Measurements from ENCODE around the gene COPB2.
"Not testable (repeated sequence)": the region's sequence is repeated elsewhere in the genome, so short reads cannot be mapped to it uniquely, and the experiment has no call there.

Gene COPB2

GRCh38 chr3:139396707-139397106 lies 7.3 kb upstream of the COPB2 start:
- no peak overlapping the region for H3K4me3 ChIP-seq (ENCODE audit: low read length)
- TF ChIP-seq CTCF (conservative IDR thresholded peaks at IDR 0.05; ENCODE audit: low read length): no peak
- no peak for DNase-seq (ENCODE audit: low read depth)

GRCh38 chr3:139394116-139394515 lies 4.7 kb upstream of the COPB2 start:
- H3K4me3 ChIP-seq (ENCODE audit: low read length): no peak overlapping the region
- DNase-seq (ENCODE audit: low read depth): peak; percentile 15
- no peak for TF ChIP-seq CTCF (conservative IDR thresholded peaks at IDR 0.05; ENCODE audit: low read length)

GRCh38 chr3:139388821-139389551 lies 461 bp downstream of the COPB2 start:
- H3K4me3 ChIP-seq (ENCODE audit: low read length): peak overlapping the region; percentile 93
- no peak for TF ChIP-seq CTCF (conservative IDR thresholded peaks at IDR 0.05; ENCODE audit: low read length)
- DNase-seq (ENCODE audit: low read depth): no peak

- no peak for DNase-seq (ENCODE audit: low read depth)
- TF ChIP-seq CTCF (conservative IDR thresholded peaks at IDR 0.05; ENCODE audit: low read length): no peak
- peak overlapping the region; percentile 93 for H3K4me3 ChIP-seq (ENCODE audit: low read length)
Measured at GRCh38 chr3:139388077-139388476, 1.4 kb downstream of the COPB2 start.

GRCh38 chr3:139382291-139382690 lies 7.2 kb downstream of the COPB2 start:
- DNase-seq (ENCODE audit: low read depth); H3K4me3 ChIP-seq (ENCODE audit: low read length): not testable (repeated sequence)

GRCh38 chr3:139380575-139380974 lies 8.9 kb downstream of the COPB2 start:
- no peak for DNase-seq (ENCODE audit: low read depth)
- no peak overlapping the region for H3K4me3 ChIP-seq (ENCODE audit: low read length)
- TF ChIP-seq CTCF (conservative IDR thresholded peaks at IDR 0.05; ENCODE audit: low read length): no peak

- no peak for DNase-seq (ENCODE audit: low read depth)
- TF ChIP-seq CTCF (conservative IDR thresholded peaks at IDR 0.05; ENCODE audit: low read length): no peak
- no peak overlapping the region for H3K4me3 ChIP-seq (ENCODE audit: low read length)
Measured at GRCh38 chr3:139378587-139379241, 10.7 kb downstream of the COPB2 start.

Data from AG10803 (cell line).